HUES64 (cell line): Measurements from ENCODE around the gene ACVR1.
"Not testable (repeated sequence)": the region's sequence is repeated elsewhere in the genome, so short reads cannot be mapped to it uniquely, and the experiment has no call there.

ENCODE experiments used
- H3K27ac ChIP-seq: 2 replicates; pipeline ENCODE4 v1.7.0; 2013; ENCODE audit warnings: low read depth, low read length, inconsistent platforms
- H3K27me3 ChIP-seq: 2 replicates; pipeline ENCODE4 v1.6.1; 2013; ENCODE audit warnings: mild to moderate bottlenecking, low read length; ENCODE audit not compliant: insufficient read depth
- H3K36me3 ChIP-seq: 2 replicates; pipeline ENCODE4 v1.6.1; 2013; ENCODE audit warnings: mild to moderate bottlenecking, low read length; ENCODE audit not compliant: insufficient read depth
- H3K4me1 ChIP-seq: 2 replicates; pipeline ENCODE4 v1.6.1; 2013; ENCODE audit warnings: mild to moderate bottlenecking, low read length, moderate library complexity; ENCODE audit not compliant: insufficient read depth
- H3K4me3 ChIP-seq: 2 replicates; pipeline ENCODE4 v1.5.1; 2013; ENCODE audit warnings: mild to moderate bottlenecking, low read length, moderate library complexity
- H3K9ac ChIP-seq: 2 replicates; pipeline ENCODE4 v1.6.1; 2013; ENCODE audit warnings: mild to moderate bottlenecking, low read depth, low read length
- H3K9me3 ChIP-seq: 2 replicates; pipeline ENCODE4 v1.6.1; 2013; ENCODE audit warnings: low read depth, low read length; ENCODE audit not compliant: insufficient read depth
- WGBS: fragments of 150-250, 120-280 bp; methylation state at CpG from one replicate; pipeline ENCODE4 v1.1.7; 2013; ENCODE audit warnings: missing lambda C conversion rate; 5-methylcytosine and 5-hydroxymethylcytosine counted together

Gene ACVR1

DNA sequence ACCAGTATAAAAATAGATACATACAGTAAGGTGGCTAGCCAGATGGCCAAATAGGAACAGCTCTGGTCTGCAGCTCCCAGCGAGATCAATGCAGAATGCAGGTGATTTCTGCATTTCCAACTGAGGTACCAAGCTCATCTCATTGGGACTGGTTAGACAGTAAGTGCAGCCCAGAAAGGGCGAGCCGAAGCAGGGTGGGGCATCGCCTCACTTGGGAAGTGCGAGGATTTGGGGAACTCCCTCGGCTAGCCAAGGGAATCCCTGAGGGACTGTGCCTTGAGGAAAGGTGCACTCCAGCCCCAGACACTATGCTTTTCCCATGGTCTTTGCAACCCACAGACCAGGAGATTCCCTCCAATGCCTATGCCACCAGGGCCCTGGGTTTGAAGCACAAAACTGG lies 172.0 kb downstream of the ACVR1 start:
- H3K27ac ChIP-seq, H3K27me3 ChIP-seq, H3K9ac ChIP-seq, H3K4me3 ChIP-seq, H3K9me3 ChIP-seq, H3K36me3 ChIP-seq, H3K4me1 ChIP-seq: not testable (repeated sequence)
- WGBS = 97% methylated on average over 6 of the region's 6 CpGs

DNA sequence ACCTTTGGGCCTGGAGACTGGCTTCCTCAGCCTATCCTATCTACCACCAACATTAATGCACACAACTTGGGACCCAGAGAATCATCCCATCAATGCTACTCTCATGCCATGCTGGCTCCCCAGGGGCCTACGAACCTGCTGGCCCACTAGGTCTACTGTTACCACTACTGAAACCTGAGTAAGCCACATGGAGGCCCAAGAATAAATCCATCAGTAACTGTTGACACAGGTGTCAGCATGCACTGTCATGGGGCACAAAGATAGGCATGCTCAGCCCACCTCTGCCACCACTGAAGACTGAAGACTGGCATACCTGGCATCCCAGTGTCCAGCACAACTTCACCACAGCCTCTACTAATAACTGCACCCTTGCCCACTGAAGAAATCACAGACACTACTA lies 176.3 kb downstream of the ACVR1 start:
- Histone ChIP-seq H3K27ac (no peak overlapping the region), H3K27me3 (0 out of 2 replicates have a peak, but pooled peaks cover 5% of the 10 kb centered on the region), H3K4me3 (no peak overlapping the region), H3K9ac (no peak overlapping the region), H3K4me1 (no peaks in the 10 kb centered on the region), H3K9me3 (no peaks in the 10 kb centered on the region), H3K36me3 (no peaks in the 10 kb centered on the region)
- 94% methylated on average over 1 of the region's 1 CpG for WGBS

DNA sequence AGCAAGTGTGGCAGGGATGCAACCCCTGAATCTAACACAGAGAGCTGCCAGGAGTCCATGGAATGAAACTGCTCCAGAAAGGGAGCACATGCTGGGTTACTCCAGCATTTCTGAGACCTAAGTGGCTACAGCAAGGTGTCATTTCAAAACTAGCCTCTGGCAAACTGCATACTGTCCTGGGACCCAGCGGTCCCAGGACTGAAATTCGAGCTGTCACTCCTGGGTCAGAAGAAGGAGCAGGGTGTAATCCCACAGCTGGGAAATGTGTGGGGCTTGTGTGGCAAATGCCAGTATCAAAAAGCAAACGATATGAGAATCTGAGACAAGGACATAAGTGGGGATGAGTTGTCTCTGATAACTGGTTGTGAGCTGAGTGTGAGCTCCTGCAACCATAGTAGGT lies 177.1 kb downstream of the ACVR1 start:
- H3K36me3 ChIP-seq = no peaks in the 10 kb centered on the region
- no peaks in the 10 kb centered on the region for H3K4me1 ChIP-seq
- 91% methylated on average over 3 of the region's 3 CpGs for WGBS
- 0 out of 2 replicates have a peak, but pooled peaks cover 5% of the 10 kb centered on the region for H3K27me3 ChIP-seq
- no peaks in the 10 kb centered on the region for H3K9me3 ChIP-seq
- H3K27ac ChIP-seq = no peak overlapping the region
- no peak overlapping the region for H3K4me3 ChIP-seq
- H3K9ac ChIP-seq = no peak overlapping the region

DNA sequence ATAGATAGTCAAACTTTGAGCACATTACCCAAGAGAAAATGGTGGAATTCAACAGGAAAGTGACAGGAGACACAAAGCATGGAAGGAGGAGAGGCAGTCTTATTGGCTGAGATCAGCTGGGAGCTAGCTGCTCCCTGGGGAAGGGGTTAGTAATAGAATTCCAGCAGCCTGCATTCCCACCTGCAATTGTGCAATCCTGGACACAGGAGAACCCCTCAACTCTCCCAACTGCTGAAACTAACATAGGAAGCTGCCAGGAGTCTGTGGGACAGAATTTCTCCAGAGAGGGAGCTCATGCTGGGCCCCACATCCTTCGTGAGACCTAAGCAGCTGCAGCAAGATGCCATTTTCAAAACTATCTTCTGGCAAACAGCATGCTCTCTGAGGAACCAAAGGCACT lies 177.7 kb downstream of the ACVR1 start:
- Histone ChIP-seq H3K27ac (no peak overlapping the region), H3K9me3 (no peaks in the 10 kb centered on the region)
- 81% methylated on average over 1 of the region's 1 CpG for WGBS

DNA sequence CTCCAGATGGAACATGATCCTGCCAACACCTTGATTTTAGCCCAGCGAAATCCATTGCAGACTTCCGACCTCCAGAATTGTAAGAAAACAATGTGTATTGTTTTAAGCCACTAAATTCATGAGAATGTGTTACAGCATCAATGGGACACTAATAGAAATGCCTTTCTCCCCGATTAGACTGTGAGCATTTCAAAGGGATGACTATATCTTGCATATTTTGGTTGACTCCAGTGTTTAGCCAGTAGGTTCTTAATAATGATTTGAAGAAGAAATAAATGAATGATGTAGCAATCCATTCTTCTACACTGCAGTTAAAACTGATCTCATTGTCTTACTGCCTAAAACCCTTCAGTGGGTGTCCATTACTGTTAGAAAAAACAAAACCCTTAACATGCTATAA lies 180.1 kb downstream of the ACVR1 start:
- Histone ChIP-seq H3K27me3 (peaks cover 23% of the 10 kb centered on the region), H3K4me1 (no peaks in the 10 kb centered on the region), H3K9ac (no peak overlapping the region), H3K27ac (no peak overlapping the region), H3K9me3 (no peaks in the 10 kb centered on the region), H3K4me3 (no peak overlapping the region), H3K36me3 (no peaks in the 10 kb centered on the region)
- 97% methylated on average over 3 of the region's 3 CpGs for WGBS

More for the DNA sequence above, 177.7 kb downstream of the ACVR1 start:
- Histone ChIP-seq H3K36me3 (no peaks in the 10 kb centered on the region), H3K4me1 (no peaks in the 10 kb centered on the region), H3K27me3 (peaks cover 9% of the 10 kb centered on the region; the same call in 1 of the 2 replicates), H3K9ac (no peak overlapping the region), H3K4me3 (no peak overlapping the region)

DNA sequence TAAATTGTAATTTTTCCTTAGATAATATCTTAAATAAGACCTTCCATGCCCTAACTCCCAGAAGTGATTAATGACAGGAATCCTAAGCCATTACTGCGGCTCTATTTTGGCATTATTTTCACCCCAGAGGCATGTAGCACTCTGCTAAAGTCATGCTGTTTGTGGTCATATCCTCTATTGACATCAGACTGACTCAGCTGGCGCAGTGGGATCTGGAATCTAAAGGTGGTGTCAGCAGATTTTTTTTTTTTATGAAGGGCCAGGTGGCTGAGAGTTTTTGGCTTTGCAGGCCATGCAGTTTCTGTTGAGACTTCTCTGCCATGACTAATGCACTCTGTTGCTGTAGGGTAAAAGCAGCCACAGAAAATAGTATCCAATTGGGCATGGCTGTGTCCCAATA lies 183.4 kb downstream of the ACVR1 start:
- WGBS = 93% methylated on average over 2 of the region's 2 CpGs
- Histone ChIP-seq H3K9ac (no peak overlapping the region), H3K4me3 (no peak overlapping the region), H3K36me3 (no peaks in the 10 kb centered on the region), H3K9me3 (no peaks in the 10 kb centered on the region), H3K27me3 (peaks cover 54% of the 10 kb centered on the region), H3K4me1 (no peaks in the 10 kb centered on the region), H3K27ac (no peak overlapping the region)

DNA sequence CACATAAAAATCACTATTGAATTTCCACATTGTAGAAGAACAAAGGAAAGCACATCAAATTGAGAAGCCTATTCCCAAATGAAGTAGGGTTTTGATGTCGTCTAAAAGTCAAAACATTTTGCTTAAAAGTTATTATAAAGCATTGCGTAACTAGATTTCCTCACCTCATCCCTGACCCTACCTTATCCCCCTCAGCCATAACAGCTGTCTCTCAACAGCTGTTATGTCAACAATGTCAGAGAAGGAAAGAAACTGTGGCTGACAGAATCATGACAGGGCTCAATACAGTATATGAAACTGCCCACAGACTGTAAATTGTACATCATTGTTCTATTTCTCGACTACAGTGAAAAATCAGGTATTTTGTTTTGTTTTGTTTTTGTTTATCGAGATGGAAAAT lies 184.4 kb downstream of the ACVR1 start:
- Histone ChIP-seq H3K9me3 (no peaks in the 10 kb centered on the region), H3K36me3 (no peaks in the 10 kb centered on the region), H3K27me3 (peaks cover 63% of the 10 kb centered on the region), H3K9ac (no peak overlapping the region), H3K27ac (no peak overlapping the region), H3K4me3 (no peak overlapping the region), H3K4me1 (no peaks in the 10 kb centered on the region)
- WGBS = 91% methylated on average over 4 of the region's 4 CpGs

DNA sequence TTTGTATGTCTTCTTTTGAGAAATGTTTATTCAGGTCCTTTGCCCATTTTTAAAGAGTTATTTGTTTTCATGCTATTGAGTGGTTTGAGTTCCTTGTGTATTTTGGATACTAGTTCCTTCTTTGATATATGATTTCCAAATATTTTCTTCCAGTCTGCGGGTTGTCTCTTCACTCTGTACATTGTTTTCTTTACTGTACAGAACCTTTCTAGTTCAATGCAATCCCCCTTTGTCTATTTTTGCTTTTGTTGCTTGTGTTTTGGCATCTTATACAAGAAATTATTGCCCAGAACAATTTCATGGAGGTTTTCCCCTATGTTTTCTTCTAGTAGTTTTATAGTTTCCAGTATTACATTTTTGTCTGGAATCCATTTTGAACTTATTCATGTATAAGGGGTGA lies 185.0 kb downstream of the ACVR1 start:
- Histone ChIP-seq H3K9ac (no peak overlapping the region), H3K4me1 (no peaks in the 10 kb centered on the region)
- WGBS = no CpG with 5 or more reads among the region's 1 CpG

More for the DNA sequence above, 185.0 kb downstream of the ACVR1 start:
- Histone ChIP-seq H3K9me3 (no peaks in the 10 kb centered on the region), H3K36me3 (no peaks in the 10 kb centered on the region), H3K4me3 (no peak overlapping the region), H3K27ac (no peak overlapping the region), H3K27me3 (peaks cover 68% of the 10 kb centered on the region)
